GM12801 (cell line): ENCODE data around the gene TACC3.

Experiments
- TF ChIP-seq, protein P1 (sequence below): IDR thresholded peaks from one replicate; pipeline ENCODE4 v1.5.1; 2011; ENCODE audit warnings: control low read depth; ENCODE audit not compliant: insufficient read length; ENCODE audit errors: extremely low read depth

Gene TACC3

DNA sequence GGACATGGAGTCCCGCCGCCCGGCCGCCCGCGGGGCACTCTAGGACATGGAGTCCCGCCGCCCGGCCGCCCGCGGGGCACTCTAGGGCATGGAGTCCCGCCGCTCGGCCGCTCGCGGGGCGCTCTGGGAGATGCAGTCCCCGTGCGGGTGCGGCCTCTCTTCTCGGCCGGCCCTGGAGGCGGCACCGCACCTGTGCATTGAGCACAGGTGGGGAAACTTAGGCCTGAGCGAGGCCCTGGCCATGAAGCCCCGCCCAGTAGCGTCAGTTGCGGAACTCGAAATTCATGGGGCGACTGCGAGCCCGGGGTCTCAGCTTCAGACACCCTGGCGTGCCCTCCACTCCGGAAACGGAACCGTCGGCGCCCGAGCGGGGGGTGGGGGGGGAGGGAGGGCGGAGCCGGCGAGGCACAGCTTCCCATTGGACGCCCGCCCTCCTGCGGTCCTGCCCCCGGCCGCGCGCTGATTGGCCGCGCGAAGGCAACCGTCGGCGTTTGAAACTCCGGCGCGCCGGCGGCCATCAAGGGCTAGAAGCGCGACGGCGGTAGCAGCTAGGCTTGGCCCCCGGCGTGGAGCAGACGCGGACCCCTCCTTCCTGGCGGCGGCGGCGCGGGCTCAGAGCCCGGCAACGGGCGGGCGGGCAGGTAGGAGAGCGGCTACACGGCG lies at the start of gene TACC3, which contains the start of gene TMEM129:
TSS of gene TACC3 (plus strand) at position 519 of the 663 bp plus-strand sequence. CDS start 1,901 bp downstream, outside the sequence.
TSS of gene TMEM129 (minus strand) at position 321 of the 663 bp plus-strand sequence. CDS start 486 bp downstream, outside the sequence.
- TF ChIP-seq, protein P1, sequence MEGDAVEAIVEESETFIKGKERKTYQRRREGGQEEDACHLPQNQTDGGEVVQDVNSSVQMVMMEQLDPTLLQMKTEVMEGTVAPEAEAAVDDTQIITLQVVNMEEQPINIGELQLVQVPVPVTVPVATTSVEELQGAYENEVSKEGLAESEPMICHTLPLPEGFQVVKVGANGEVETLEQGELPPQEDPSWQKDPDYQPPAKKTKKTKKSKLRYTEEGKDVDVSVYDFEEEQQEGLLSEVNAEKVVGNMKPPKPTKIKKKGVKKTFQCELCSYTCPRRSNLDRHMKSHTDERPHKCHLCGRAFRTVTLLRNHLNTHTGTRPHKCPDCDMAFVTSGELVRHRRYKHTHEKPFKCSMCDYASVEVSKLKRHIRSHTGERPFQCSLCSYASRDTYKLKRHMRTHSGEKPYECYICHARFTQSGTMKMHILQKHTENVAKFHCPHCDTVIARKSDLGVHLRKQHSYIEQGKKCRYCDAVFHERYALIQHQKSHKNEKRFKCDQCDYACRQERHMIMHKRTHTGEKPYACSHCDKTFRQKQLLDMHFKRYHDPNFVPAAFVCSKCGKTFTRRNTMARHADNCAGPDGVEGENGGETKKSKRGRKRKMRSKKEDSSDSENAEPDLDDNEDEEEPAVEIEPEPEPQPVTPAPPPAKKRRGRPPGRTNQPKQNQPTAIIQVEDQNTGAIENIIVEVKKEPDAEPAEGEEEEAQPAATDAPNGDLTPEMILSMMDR, result no peak

DNA sequence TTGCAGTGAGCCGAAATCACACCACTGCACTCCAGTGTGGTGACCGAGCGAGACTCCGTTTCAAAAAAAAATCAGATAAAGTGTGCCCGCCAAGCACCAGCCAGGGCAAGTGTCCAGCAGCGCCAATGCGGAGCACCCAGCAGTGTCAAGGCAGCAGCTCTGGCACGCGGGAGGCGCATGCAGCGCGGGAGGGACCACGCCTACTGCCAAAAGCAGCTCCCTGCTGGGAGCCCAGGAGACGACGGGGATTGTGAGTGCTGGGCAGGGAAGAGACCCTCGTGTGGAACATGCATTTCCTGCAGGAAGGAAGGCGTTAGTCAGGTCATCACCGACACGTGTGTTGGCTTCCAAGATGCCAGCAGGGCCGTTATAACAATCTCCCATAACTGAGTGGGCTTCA lies 47.6 kb upstream of the TACC3 start:
- TF ChIP-seq, protein P1, result no peak

DNA sequence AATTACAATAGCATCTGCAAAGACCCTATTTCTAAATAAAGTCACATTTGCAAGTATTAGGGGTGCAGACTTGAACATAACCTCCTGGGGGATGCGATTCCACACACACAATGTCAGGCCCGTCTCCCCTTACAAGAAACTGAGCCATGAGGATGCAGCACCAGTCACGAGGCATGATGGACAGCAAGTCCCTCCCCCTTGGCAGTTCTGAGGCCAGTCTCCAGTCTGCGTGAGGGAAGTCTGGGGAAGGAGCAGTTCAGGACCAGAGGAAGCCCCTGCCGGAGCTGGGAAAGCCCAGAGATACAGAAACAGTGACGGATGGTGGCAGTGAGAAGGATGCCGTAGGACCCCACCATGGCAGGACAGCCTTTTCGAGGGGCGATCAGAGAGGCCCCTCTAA lies 46.6 kb upstream of the TACC3 start:
- TF ChIP-seq, protein P1, result no peak

DNA sequence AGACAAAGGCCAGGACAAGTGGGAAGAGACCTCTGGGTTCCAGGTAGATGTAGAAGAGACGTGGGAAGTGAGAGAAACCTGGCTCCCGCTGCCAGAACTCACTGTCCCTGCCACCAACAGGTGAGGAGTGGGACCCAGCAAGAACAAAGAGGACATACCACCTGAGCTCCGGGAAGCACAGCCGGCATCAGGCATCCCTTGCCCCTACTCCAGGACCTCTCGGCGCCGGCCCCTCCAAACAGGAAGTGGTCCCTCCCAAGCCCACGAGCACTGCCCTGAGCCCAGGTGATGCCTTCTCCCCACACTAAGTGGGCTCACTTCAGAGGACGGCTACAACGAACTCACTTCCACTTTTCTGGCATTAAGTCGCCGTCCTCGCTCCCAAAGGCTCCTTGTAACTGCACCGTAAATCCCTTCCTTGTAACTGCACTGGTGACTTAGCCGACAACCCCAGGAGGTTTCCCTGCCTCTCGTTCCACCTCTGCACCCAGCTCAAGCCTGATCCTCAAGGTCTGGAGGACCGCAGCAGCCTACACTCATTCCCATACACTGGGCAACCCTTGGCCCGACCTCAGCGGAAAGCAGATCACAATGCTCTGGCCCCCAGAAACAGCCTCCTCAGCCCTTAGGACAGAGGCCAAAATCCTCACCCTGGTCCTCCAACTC lies 46.1 kb upstream of the TACC3 start:
- TF ChIP-seq, protein P1, result no peak

DNA sequence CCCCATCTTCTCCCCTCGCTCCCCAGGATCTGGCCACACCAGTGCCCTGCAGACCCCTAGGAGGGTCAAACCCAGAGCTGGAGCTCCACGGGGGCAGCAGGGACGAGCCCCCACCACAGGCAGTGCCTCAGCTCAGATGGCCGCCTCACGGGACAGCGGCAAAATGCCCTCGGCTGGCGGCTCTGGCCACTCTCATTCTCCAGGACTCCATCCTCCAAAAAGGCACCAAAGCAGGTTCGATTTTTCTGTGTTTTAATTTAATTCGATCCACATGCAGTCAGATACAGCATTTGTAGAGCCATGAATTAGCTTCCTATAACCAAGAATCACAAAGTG lies 45.6 kb upstream of the TACC3 start:
- TF ChIP-seq, protein P1, result no peak

DNA sequence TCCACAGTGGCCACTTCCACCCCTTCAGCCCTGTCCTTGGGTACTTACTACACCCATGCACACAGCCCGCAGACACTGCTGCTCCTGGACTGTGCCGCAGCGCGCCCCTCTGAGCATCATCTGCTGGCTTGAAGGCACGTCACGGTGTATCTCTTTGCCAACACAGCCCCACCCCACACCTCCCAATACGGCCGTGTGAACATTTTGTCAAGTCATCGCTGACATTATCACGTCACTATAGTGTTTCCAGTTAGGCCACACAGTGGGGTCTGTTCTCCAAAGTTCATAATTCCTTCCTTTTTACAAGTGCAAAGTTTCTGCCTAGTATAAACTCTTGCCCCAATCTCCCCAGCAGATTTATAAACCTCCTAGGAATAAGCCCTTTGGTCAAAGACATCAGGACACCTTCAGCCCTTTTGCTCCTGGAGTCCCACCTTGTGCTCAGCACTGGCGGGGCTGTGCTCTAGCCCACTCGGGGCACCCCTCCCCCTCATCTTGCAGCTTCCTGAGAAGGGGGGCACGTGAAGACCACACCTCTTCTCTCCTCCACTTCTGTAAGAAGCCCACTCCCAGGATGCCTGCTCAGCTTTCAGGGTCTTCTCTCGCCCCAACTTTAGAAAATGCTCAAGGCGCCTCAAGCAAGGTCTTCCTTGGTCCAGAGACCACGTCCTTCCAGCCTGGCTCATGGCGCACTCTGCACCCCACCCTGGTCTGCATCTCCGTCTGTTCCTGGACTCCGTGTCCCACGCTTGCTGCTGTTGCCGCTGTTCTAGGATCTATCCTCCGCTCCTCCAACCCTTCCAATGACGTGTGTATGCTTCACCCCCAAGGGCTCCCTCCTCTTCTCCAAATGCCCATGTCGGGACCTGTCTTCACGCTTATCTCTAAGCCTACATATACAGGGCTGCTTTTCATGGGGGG lies 44.5 kb upstream of the TACC3 start:
- TF ChIP-seq, protein P1, result no peak

DNA sequence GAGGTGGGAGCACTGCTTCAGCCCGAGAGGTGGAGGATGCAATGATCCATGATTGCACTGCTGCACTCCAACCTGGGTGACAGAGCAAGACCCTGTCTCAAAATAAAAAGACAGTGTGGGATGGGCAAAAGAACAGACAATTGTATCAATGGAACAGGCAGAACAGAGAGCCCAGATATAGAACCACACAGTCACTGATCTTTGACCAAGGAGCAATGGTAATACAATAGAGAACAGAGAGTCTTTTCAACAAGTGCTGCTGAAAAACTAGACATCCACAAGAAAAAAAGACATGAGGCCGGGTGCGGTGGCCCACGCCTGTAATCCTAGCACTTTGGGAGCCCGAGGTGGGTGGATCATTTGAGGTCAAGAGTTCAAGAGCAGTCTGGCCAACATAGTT lies 43.1 kb upstream of the TACC3 start:
- TF ChIP-seq, protein P1, result no peak
